Coronary artery (tissue), 2 donors: ENCODE measurements around the gene ZNF580.
A peak's percentile ranks its signal among the peaks of the same experiment; 100 is the strongest.

ENCODE experiments used
- DNase-seq: peaks from one replicate; pipeline ENCODE4 v3.0.0-alpha.2; 2017; ENCODE audit warnings: low spot score
- H3K27ac ChIP-seq, 2 donors: fragments of 200-600 bp; sonication (generic); one replicate each; pipeline ENCODE4 v1.5.1; 2016 to 2019
- H3K4me3 ChIP-seq: fragments of 200-600 bp; sonication (generic); 2 replicates; pipeline ENCODE4 v1.5.1; 2016; ENCODE audit warnings: mild to moderate bottlenecking, moderate library complexity
- CTCF ChIP-seq: fragments of 200-600 bp; sonication (generic); IDR thresholded peaks from one replicate; pipeline ENCODE4 v1.5.1; 2019; ENCODE audit warnings: antibody characterized with exemption

Gene ZNF580

GRCh38 chr19:55597501-55597921, 43.3 kb upstream of the ZNF580 start:
- TF ChIP-seq CTCF: no peak
- DNase-seq: no peak
- H3K27ac ChIP-seq: no peak overlapping the region
- no peak overlapping the region for H3K4me3 ChIP-seq

DNA sequence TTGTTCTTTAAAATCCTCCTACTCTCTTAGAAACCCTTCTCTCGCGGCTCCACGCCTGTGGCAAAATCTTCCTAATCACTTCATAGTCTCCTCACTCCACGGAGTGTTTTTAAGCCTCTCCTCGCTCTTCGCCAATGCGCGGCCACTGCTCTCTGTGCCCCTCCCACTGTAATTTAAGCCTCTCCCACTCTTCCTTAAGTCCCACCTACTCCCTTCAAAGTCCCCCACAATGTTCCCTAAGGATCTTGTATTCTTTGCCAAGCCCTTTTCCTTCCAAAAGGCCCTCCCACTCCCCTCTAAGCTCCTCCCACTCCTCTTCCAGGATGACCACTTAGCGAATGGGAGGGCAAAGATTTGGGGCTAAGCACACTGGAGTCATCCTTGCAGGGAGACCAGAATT, 42.8 kb upstream of the ZNF580 start:
- no peak for TF ChIP-seq CTCF
- no peak for DNase-seq
- Histone ChIP-seq H3K4me3 (no peak overlapping the region), H3K27ac (no peak overlapping the region)

DNA sequence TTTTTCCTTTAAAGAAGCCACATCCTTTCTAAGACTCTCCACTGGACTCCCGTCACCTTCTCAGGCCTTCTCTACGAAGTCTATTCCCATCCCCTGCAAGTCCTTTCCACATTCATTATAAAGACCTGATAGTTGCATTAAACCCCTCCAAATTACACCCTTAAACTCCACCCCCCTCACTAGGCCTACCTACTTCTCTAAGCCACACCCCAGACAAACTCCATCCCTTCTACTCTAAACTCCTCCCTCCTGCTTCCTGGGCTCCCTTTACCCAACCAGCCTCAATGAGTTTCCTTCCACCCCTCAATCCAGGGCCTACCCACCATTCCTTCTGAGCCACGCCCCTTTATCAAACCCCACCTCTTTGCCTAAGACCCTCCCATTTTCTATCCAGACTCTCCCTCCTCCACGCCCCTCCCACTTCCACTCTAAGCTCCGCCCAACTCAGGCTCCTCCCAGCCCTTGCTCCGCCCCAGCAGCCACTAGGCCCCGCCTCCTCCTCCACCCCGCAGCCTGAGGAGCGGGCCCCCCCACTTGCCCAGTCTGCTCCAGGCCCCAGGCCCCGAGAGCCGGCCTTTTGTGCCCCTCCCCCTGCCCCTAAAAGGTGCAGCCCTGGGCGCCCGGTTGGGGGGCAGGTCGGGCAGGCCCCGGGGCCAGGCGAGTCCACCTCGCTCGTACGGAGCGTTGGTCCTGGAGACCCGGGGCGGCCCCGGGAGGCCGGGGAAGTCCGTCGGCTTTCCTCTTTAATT, 41.9 kb upstream of the ZNF580 start:
- TF ChIP-seq CTCF: no peak
- peak overlapping the region; percentile 96 for H3K27ac ChIP-seq
- H3K4me3 ChIP-seq: peak overlapping the region; percentile 96
- peak; percentile 97 for DNase-seq

- DNase-seq: peak; percentile 100
- no peak for TF ChIP-seq CTCF
- peak within 1 kb of the TSS; percentile 96 for H3K27ac ChIP-seq
- H3K4me3 ChIP-seq: peak within 1 kb of the TSS; percentile 96
These were observed 41.3 kb upstream of the ZNF580 start, which contains the start of gene FIZ1 for GRCh38 chr19:55599468-55599841. TSS of gene FIZ1 (minus strand) at chr19:55599517. CDS start at chr19:55597865, 1,652 bp downstream.

- Histone ChIP-seq H3K4me3 (peak within 1 kb of the TSS; percentile 96), H3K27ac (peak within 1 kb of the TSS; percentile 96)
- no peak for TF ChIP-seq CTCF
- DNase-seq: peak; percentile 92
These were observed 40.8 kb upstream of the ZNF580 start, which contains the start of gene ZNF524 for GRCh38 chr19:55599842-55600661. TSS of gene ZNF524 (plus strand) at chr19:55600288. CDS start at chr19:55602113, 1,825 bp downstream.

GRCh38 chr19:55600662-55601028, 40.2 kb upstream of the ZNF580 start:
- H3K27ac ChIP-seq: peak overlapping the region; percentile 96
- DNase-seq: no peak
- H3K4me3 ChIP-seq: peak overlapping the region; percentile 96
- no peak for TF ChIP-seq CTCF
